HG02763 (cell line): ENCODE measurements around the gene DDX4.

Experiments used
- ATAC-seq: cut with Tn5 transposase; IDR thresholded peaks from one replicate; pipeline ENCODE4 v1.9.1; 2021; ENCODE audit warnings: mild to moderate bottlenecking, moderate library complexity; ENCODE audit not compliant: unreplicated experiment

DDX4 gene

DNA sequence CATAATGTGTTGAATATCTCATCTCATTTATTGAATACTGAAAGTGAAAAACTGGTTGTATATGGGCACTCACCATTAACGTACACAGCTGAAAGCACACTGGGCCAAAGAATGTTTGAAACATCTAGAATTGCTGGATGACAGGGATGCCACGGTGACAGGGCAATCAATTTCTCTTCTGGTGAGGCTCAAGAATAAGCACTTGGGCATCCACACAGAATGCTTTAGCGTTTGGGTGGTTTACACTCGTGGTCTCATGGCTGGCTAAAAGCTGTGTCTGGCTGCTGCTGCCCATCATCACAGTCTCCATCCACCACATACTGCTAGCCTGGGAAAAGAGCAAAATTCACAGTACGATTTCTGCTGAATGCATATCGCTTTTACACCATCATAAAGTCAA, 82.6 kb downstream of the DDX4 start:
- no peak for ATAC-seq

DNA sequence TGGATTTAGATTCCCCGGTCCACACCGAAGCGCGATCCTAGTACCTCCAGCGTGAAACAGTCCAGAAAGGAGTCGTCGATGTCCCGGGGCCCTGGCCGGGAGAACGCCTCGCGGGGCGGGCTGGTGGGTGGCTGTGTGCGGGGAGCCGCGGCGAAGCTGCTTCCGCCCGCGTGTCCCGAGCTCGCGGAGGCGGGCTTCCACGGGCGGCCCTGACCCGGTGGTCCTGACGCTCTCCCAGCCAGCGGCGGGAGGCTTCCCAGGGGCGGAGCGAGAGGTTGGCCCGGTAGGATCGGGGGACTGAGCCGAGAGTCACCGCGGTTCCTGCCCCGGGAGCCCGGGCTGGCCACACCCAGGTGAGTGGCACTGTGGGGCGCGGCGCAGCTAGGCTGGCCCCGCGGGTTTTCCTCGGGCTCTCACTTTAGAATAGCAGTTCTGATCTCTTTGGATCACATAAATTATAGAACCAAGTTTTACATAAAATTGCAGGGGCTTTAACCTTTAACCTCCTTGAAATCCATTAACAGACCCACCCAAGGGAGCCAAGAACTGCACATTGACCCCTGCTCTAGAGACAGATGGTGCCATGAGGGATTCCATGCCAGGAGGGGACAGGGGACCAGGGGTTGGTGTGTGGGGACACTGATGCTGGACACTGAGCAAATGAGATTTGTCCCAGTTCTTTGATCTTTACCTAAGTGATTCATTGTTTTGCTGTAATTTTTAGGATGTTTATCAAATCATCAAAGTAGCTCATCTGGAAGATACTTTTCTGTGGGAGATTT, 84.1 kb downstream of the DDX4 start:
- no peak for ATAC-seq

- no peak for ATAC-seq
Observed at GRCh38 chr5:55823151-55823796, 85.4 kb downstream of the DDX4 start.

GRCh38 chr5:55829956-55830355, 92.1 kb downstream of the DDX4 start:
- no peak for ATAC-seq

GRCh38 chr5:55832446-55832845, 94.6 kb downstream of the DDX4 start:
- ATAC-seq = no peak

GRCh38 chr5:55836191-55836590, 98.3 kb downstream of the DDX4 start:
- no peak for ATAC-seq

DNA sequence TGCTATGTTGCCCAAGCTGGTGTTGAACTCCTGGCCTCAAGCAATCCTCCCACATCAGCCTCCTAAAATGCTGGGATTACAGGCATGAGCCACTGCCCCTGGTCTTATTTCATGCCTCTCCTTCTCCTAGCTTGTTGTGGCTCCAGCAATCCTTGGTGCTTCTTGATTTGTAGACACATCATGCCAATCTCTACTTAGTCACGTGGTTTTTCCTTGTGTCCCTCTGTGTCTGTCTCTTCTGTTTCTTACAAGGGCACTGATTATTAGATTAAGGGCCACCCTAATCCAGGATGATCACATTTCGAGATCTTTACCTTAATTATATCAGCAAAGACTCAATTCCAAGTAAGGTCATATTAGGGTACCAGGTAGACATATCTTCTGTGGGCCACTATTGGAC, 104.1 kb downstream of the DDX4 start:
- no peak for ATAC-seq

- ATAC-seq = no peak
Observed at GRCh38 chr5:55847837-55848236, 110.0 kb downstream of the DDX4 start.

DNA sequence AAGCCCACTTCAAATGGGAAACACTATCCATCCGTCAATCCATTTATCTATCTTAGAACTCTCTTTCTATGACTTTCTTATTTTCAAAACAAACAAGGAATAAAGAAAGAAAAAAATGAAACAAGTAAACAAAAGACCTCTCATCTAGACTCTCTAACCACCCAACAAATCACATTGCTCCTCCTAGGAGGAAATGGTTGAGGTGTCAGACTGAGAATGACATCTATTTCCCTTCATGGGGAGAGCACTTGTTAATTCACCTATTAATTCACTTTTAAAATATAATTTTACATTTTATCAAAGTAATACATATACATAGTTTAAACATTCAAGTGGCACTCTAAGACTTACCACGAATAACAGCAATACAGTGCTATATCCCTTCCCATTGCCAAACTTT, 110.9 kb downstream of the DDX4 start:
- ATAC-seq = no peak

- no peak for ATAC-seq
Observed at GRCh38 chr5:55850839-55851674, 113.2 kb downstream of the DDX4 start, which contains the start of gene IL31RA. Gene IL31RA (plus strand): TSS chr5:55851357. CDS start chr5:55851571, 214 bp downstream.

DNA sequence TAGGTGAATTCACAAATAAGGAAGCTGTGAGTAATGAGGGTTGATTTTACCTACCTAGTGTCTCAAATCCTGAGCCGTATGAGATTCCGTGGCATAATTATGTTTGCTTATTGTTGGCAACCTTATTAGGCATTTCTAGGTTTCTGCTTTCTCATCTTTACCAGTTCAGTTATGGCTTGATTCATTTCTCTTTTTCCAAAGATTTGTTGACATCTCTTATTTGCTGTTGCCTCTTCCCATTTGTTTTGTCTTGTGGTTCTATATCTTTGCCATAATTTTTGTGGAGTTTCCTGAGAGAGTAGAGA, 113.8 kb downstream of the DDX4 start:
- ATAC-seq = no peak

- no peak for ATAC-seq
Observed at GRCh38 chr5:55852503-55852902, 114.6 kb downstream of the DDX4 start.

GRCh38 chr5:55853041-55853670, 115.3 kb downstream of the DDX4 start:
- ATAC-seq = no peak

DNA sequence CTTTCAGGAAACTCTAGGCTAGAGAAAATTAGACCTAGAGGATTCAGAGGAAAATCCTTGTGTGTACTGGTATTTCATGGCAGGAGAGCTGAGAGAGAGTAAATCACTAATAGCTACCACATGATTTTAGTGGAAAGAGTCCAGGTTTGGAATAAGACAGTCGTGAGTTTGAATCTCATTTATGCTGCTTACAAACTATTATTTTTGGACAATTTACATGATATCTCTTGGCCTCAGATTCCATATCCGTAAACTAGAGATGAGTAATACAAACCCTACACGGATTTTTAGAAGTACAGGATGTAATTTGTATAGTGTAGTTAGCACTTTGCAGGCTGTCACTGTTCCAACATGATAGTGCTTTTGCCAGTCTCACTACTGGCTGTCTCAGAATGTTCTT, 116.0 kb downstream of the DDX4 start:
- ATAC-seq = no peak

DNA sequence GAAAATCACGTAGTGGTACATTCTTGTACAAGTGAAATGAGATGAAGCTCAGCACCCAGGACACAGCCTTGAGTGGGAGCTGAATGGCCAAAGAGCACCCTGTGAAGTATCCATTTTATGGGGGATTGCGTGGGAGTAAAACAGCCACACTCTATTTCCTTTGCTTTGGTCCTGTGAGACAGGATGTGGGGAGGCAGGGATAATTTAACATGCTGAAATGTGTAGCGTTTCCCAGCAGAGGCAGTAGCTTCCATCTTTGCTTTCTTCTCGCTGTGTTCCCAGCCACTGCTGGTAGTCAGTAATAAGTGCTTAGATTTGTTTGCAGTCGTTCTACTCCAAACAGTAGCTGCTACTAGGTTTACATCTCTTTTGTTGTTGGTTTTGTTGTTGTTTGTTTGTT, 117.6 kb downstream of the DDX4 start:
- ATAC-seq = no peak

- ATAC-seq = no peak
Observed at GRCh38 chr5:55856516-55857246, 118.8 kb downstream of the DDX4 start.

GRCh38 chr5:55857247-55857640, 119.4 kb downstream of the DDX4 start:
- ATAC-seq = no peak

DNA sequence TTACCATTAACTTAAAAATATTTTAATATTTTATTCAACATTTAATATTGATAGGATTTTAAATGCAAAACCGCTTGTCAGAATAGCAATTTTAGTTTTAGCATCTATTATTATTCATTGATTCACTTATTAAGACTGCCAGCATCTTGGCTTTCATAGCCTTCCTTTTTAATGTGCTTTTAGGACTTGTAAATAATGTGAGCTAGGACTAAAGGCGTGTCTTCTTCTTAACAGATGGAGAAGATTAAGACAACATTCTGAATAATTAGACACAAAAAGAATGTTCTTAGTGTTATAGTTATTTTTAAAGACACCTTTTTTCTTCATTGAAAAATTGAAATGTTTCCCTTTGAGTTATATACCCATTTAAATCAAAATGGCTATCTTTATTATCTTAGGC, 120.2 kb downstream of the DDX4 start:
- no peak for ATAC-seq

DNA sequence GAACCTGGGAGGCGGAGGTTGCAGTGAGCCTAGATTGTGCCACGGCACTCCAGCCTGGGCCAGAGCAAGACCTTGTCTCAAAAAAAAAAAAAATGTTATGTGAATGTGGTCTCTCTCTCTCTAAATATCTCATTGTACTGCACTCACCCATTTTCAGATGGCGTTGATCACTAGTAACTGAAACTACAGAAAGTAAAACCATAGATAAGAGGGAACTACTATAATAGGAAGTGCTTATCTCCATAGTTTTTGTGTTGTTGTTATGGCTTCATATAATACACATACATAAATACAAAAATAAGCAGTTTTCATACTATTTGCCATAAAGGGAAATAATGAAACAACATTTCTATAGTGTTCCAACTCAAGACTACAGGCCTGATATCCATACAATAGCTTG, 122.4 kb downstream of the DDX4 start:
- no peak for ATAC-seq

GRCh38 chr5:55860709-55861108, 122.8 kb downstream of the DDX4 start:
- no peak for ATAC-seq
